CD4-positive, alpha-beta T cell treated with Interferon alpha-2 for 1 hour (primary cell): ENCODE measurements around the gene SINHCAF.
A peak's percentile ranks its signal among the peaks of the same experiment; 100 is the strongest.
"Not testable (repeated sequence)": the region's sequence is repeated elsewhere in the genome, so short reads cannot be mapped to it uniquely, and the experiment has no call there.

Experiments
- DNase-seq, 2 donors: peaks; one replicate each; pipeline ENCODE4 v3.0.0-alpha.2; 2020 to 2022

The SINHCAF gene

GRCh38 chr12:31259136-31259886 is 66.6 kb downstream of the SINHCAF start:
- no peak for DNase-seq

DNA sequence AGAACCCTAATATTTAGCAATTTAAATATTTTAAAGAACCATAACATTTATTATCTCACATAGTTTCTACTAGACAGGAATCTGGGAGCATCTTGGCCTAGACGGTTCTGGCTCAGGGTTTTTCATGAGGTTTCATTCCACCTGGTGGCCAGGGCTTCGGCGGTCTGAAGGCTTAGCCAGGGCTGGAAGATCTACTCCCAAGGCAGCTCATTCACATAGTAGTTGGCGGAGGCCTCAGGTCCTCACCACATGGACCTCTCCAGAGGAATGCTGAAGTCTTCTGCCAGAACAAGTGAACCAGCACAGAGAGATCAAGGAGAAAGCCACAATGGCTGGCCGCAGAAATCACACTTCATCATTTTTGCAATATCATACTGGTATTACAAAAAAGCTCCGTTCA is 68.2 kb downstream of the SINHCAF start:
- DNase-seq, result no peak

DNA sequence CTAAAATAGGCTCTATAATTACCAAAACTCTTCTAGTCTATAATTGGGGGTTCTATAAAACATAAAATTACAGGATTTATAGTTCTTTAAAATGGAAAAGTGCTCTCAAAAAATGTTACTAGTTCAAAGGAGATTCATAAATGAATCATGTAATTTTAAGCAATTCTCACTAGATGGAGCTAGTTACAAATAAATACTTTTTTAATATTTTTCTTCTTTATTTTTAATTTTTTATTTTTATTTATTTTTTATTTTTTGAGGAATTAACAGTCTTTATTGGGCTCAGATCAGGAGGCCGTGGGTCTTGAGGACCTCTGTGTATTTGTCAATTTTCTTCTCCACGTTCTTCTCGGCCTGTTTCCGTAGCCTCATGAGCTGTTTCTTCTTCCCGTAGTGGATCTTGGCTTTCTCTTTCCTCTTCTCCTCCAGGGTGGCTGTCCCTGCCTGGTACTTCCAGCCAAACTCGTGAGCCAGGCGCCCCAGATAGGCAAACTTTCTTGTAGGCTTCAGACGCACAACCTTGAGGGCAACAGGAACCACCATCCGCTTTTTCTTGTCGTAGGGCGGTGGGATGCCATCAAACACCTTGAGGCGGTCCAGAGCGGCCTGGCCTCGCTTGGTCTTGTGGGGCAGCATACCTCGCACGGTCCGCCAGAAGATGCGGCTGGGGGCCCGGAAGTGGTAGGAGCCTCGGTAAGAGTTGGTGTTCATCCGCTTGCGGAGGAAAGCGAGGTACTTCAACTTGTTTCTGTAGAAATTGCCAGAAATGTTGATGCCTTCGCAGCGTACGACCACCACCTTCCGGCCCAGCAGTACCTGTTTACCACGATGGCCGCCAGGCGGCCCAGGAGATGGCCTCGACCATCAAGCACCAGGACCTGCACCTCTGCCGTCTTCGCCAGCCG is 74.0 kb downstream of the SINHCAF start:
- not testable (repeated sequence) for DNase-seq

GRCh38 chr12:31250179-31250578 is 75.8 kb downstream of the SINHCAF start:
- no peak for DNase-seq

DNA sequence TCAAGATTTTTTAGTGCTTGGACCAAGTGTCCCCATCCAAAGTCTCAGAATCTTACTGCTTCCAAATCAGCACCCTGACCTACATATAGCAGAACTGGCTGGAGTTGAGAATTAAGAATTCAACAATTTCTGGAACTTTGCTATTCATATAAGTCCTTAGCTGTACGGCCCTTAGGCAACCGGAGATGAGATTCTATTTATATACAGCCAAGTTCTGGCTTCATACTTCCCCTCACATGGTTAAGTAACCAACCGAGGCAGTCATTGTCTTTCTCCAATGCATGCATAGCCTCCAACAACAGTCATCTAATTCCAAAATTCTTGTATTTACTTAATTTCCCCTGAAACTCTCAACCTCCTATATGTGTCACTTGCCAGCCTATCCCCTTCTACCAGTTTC is 76.6 kb downstream of the SINHCAF start:
- DNase-seq, result no peak

GRCh38 chr12:31248815-31249214 is 77.1 kb downstream of the SINHCAF start:
- DNase-seq, result no peak

DNA sequence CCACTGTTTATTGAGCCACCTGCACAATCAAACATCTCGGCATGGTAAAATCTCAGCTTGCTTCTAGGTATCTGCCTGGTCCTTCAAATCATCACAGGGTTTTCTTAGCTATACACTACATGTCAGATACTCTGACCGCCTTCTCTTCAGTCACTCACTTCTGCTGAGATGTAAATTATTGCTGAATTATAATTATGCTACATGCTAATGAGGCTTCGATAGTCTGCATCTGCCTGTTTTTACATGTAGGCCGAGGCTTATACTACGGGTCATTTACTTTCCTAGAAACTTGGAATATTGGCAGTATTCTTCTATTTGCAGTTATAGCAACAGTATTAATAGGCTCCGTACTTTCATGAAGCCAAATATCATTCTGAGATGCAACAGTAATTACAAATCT is 77.6 kb downstream of the SINHCAF start:
- DNase-seq, result no peak

GRCh38 chr12:31246470-31246850 is 79.5 kb downstream of the SINHCAF start:
- no peak for DNase-seq

- no peak for DNase-seq
Measured at GRCh38 chr12:31245822-31246469, 80.0 kb downstream of the SINHCAF start.

- not testable (repeated sequence) for DNase-seq
Measured at GRCh38 chr12:31242418-31242817, 83.5 kb downstream of the SINHCAF start.

DNA sequence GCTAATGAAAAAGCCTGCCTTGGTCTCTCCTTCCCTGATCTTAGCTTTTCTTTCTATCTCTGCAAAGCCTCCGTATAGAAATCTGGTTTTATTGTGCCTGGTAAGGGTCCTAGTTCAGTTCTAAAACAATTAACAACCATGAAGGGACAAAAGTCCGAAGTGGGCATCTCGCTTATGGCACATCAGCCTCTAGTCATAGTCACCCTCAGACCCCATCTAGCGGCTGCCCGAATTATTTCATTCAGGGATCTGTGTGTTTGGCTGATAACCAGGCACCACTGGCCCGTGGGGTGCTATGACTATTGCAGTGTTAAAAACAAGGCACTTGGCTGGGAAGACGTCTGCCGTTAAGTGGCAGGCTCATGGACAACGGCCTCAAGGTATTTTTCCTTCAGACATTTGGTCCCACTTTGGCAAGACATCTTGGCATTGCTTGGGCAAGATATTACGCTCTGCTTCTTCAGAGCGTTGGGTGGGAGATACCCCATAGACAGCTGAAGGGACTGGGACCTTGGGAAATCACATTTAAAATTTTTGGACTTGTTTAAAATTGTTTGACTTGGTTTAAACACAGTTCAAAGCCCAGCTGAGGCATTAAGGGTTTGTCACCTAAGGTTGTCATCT is 87.1 kb downstream of the SINHCAF start:
- peak; percentile 46 to 54 for DNase-seq

DNA sequence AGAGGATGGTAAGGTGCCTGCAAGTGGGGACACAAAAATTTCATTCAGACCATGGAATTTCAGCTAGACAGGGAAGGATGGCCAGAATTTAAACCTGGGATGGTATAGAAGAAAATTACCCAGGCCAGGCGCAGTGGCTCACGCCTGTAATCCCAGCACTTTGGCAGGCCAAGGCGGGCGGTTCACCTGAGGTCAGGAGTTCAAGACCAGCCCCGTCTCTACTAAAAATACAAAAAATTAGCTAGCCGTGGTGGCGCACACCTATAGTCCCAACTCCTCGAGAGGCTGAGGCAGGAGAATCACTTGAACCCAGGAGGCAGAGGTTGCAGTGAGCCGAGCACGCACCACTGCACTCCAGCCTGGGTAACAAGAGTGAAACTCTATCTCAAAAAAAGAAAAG is 87.6 kb downstream of the SINHCAF start:
- DNase-seq, result not testable (repeated sequence)

- no peak for DNase-seq
Measured at GRCh38 chr12:31236998-31237637, 88.8 kb downstream of the SINHCAF start.

DNA sequence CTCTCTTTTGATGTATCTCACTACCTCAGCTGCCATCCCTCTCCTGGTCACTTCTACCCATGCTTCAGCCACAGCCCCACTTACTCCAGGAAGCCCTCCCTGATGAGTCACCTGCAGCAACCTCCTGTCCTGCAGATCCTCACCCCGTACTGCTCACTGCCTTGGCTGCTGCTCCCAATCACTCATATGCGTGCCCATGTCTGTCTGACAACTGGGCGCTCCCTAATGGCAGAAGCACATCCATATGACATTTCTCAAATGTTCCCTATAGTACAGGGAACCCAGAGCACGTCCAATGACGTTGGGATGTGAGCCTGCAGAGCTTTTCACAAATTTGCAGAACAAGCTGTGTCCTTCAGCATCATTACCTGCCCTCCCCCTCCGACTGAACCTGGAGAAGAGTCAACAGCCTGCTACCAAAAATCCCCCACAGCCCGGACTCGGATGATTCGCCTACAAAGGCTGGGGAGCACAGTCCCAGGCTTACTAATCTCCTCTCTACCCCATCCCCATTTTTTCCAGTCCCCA is 90.0 kb downstream of the SINHCAF start:
- no peak for DNase-seq

- no peak for DNase-seq
Measured at GRCh38 chr12:31234955-31235867, 90.7 kb downstream of the SINHCAF start.

GRCh38 chr12:31234053-31234840 is 91.7 kb downstream of the SINHCAF start:
- no peak for DNase-seq

DNA sequence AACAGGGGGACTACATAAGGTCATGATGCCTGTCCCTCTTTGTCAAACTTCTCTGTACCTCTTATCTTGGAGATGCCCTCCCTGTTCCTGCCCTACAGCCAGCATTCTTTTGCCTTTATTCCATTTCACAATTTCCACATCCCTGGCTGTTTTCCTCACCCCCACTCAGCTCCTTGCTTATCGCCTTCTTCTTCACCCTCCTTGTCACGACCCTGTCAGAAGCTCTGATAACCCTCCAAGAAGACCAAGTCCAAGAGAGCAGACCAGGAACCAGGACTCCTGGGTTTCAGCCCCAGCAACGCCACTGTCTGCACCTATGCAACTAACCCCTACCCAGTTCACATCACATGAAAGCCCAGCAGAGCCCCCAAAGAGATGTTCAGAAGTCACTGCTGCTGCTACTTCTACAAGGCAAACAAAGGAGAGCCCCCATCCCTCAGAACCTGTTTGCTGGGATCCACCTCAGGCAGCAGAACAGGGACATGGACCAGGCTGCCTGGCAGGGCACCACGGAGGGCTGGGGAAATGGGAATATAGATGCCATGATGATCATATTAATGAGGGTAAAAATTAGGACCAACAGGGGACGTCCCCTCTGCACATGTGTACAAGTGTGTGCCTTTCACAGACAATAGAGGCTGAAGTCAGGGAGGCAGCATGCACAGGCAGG is 92.8 kb downstream of the SINHCAF start:
- DNase-seq, result no peak

- no peak for DNase-seq
Measured at GRCh38 chr12:31232361-31232965, 93.5 kb downstream of the SINHCAF start.
